Caco-2 (cell line): Measurements from ENCODE around the gene TMEM143. TPM values are rescaled to one million over a fixed set of nuclear protein-coding genes. Genes with fewer than 3 reads are reported as not detected.
A peak's percentile ranks its signal among the peaks of the same experiment; 100 is the strongest.

ENCODE experiments used
- BruUV-seq: library from RNA; stranded (reverse); fragments of 400-500 nt; replicated peaks from 2 replicates; lab custom pipeline; 2021; lab: Mats Ljungman, UMichigan
- CTCF ChIA-PET: fragments of 300-600 bp; sonication (Branson Sonifier 250); formaldehyde crosslinking; loops from one replicate; lab custom pipeline; 2022; ENCODE audit warnings: antibody characterized with exemption; lab: Charles Lee
- POLR2A ChIA-PET: fragments of 300-600 bp; sonication (Branson Sonifier 250); formaldehyde crosslinking; loops from one replicate; lab custom pipeline; 2022; ENCODE audit warnings: antibody characterized with exemption; lab: Charles Lee
- DNase-seq, 2 experiments: peaks; one replicate each; pipeline versions ENCODE4 v3.0.0 to v3.0.0-alpha.2; 2020 to 2022
- H3K27me3 ChIP-seq: replicated peaks from 2 replicates; pipeline ENCODE4 v1.6.0; 2011; ENCODE audit warnings: low read length; ENCODE audit not compliant: control insufficient read depth, insufficient read depth
- H3K36me3 ChIP-seq: 2 replicates; pipeline ENCODE4 v1.5.1; 2011; ENCODE audit warnings: low read length; ENCODE audit not compliant: control insufficient read depth, insufficient read depth
- H3K4me1 ChIP-seq: fragments of 250-450 bp; sonication (Bioruptor Pico); 2 replicates; pipeline ENCODE4 v1.5.1; 2020; ENCODE audit warnings: mild to moderate bottlenecking
- H3K4me3 ChIP-seq: 2 replicates; pipeline ENCODE4 v1.5.1; 2011; ENCODE audit warnings: low read depth, mild to moderate bottlenecking, control low read depth, low read length
- H3K9me3 ChIP-seq: fragments of 250-450 bp; sonication (Bioruptor Pico); 2 replicates; pipeline ENCODE4 v1.5.1; 2020; ENCODE audit warnings: mild to moderate bottlenecking, moderate library complexity
- H3K27ac Mint-ChIP-seq: one replicate; pipeline ENCODE4 v1.8.0; 2022; ENCODE audit warnings: mixed read lengths; ENCODE audit not compliant: unreplicated experiment
- H3K27me3 Mint-ChIP-seq: one replicate; pipeline ENCODE4 v1.8.0; 2022; ENCODE audit warnings: mixed read lengths; ENCODE audit not compliant: insufficient read depth, unreplicated experiment
- H3K36me3 Mint-ChIP-seq: one replicate; pipeline ENCODE4 v1.8.0; 2022; ENCODE audit warnings: mild to moderate bottlenecking, mixed read lengths; ENCODE audit not compliant: insufficient read depth, unreplicated experiment
- H3K4me1 Mint-ChIP-seq: one replicate; pipeline ENCODE4 v1.8.0; 2022; ENCODE audit warnings: low read depth, mixed read lengths; ENCODE audit not compliant: unreplicated experiment
- H3K4me3 Mint-ChIP-seq: one replicate; pipeline ENCODE4 v1.8.0; 2022; ENCODE audit warnings: mild to moderate bottlenecking, moderate library complexity, mixed read lengths; ENCODE audit not compliant: unreplicated experiment
- H3K9me3 Mint-ChIP-seq: one replicate; pipeline ENCODE4 v1.8.0; 2022; ENCODE audit warnings: mixed read lengths; ENCODE audit not compliant: unreplicated experiment
- CTCF ChIP-seq, 2 experiments: fragments of 200-600 bp in 1 of 2; IDR thresholded peaks; 1 replicate in 1 of 2; 2 replicates in 1 of 2; pipeline versions ENCODE4 v1.5.1 to v1.8.0; 2011 to 2022; ENCODE audit warnings: antibody characterized with exemption in 1 of 2, control low read depth in 1 of 2, inconsistent platforms in 1 of 2, low read depth in 1 of 2, low read length in 1 of 2, mild to moderate bottlenecking in 1 of 2, moderate library complexity in 1 of 2; ENCODE audit not compliant: insufficient read depth in 1 of 2, severe bottlenecking in 1 of 2, unreplicated experiment in 1 of 2
- intact Hi-C: fragments of 100-400 bp; cut with micrococcal nuclease; formaldehyde crosslinking; loops from one replicate; pipeline ENCODE4 v1.10.0; 2022; ENCODE audit not compliant: unreplicated experiment
- total RNA-seq: library from RNA; stranded (reverse); gene quantifications from 2 replicates; pipeline ENCODE4 v1.2.3, GENCODE V29; 2022

TMEM143 gene
- total RNA-seq, 1 experiment from 2014 or later = 24.4 TPM

- TSS peak; percentile 83 for BruUV-seq
- intact Hi-C loops = loop anchor here (1.0 to 5.0 kb wide), 4 partner anchors 11 to 123 kb away; partner anchors contain the start of genes GRWD1, KDELR1, SYNGR4 and TMEM143
- DNase-seq = peak; percentile 98 to 99
- Mint-ChIP-seq H3K36me3 (peaks cover 34% of the 10 kb centered on the region), H3K4me3 (peak overlapping the region; percentile 96), H3K4me1 (peaks cover 34% of the 10 kb centered on the region), H3K9me3 (no peaks in the 10 kb centered on the region), H3K27me3 (no peaks in the 10 kb centered on the region), H3K27ac (peak overlapping the region; percentile 95)
- peak in 1 of 2 experiments; percentile 15 for TF ChIP-seq CTCF (IDR thresholded peaks at IDR 0.05; ENCODE audit: insufficient read depth in 1 of 2, low read depth in 1 of 2, low read length in 1 of 2, severe bottlenecking in 1 of 2, unreplicated experiment in 1 of 2)
- Histone ChIP-seq H3K9me3 (no peaks in the 10 kb centered on the region), H3K4me1 (peaks cover 25% of the 10 kb centered on the region), H3K27me3 (no peaks in the 10 kb centered on the region), H3K4me3 (peak overlapping the region; percentile 93), H3K36me3 (no peaks in the 10 kb centered on the region)
- POLR2A ChIA-PET = interaction anchor here (0.6 to 1.3 kb wide), 9 partner anchors 11 to 152 kb away, joined by 3 to 6 read pairs (median 4); partner anchors contain the start of genes SYNGR4 and TMEM143
- CTCF ChIA-PET = interaction anchor here (0.5 to 4.0 kb wide), 18 partner anchors 8 to 392 kb away, joined by 3 to 76 read pairs (median 4); partner anchors contain the start of genes KDELR1, SYNGR4 and TMEM143
Observed at GRCh38 chr19:48321622-48322591, 41.8 kb downstream of the TMEM143 start.

- peak; percentile 96 to 99 for DNase-seq
Observed at GRCh38 chr19:48321372-48321621, 42.4 kb downstream of the TMEM143 start.

More at GRCh38 chr19:48321372-48321621, 42.4 kb downstream of the TMEM143 start:
- peaks cover 28% of the 10 kb centered on the region for H3K4me1 Mint-ChIP-seq
- CTCF ChIA-PET = interaction anchor here (0.5 to 4.0 kb wide), 19 partner anchors 9 to 393 kb away, joined by 3 to 76 read pairs (median 4); partner anchors contain the start of genes KDELR1, SYNGR4 and TMEM143
- Histone ChIP-seq H3K36me3 (no peaks in the 10 kb centered on the region), H3K27me3 (no peaks in the 10 kb centered on the region), H3K4me3 (peak overlapping the region; percentile 93), H3K9me3 (no peaks in the 10 kb centered on the region), H3K4me1 (peaks cover 25% of the 10 kb centered on the region)
- TF ChIP-seq CTCF (IDR thresholded peaks at IDR 0.05; ENCODE audit: insufficient read depth in 1 of 2, low read depth in 1 of 2, low read length in 1 of 2, severe bottlenecking in 1 of 2, unreplicated experiment in 1 of 2) = no peak
- BruUV-seq = no TSS peak
- POLR2A ChIA-PET = interaction anchor here (0.6 to 1.0 kb wide), 10 partner anchors 8 to 237 kb away, joined by 3 to 7 read pairs (median 4); partner anchors contain the start of genes SYNGR4 and TMEM143
- peak overlapping the region; percentile 95 for H3K27ac Mint-ChIP-seq
- no peaks in the 10 kb centered on the region for H3K9me3 Mint-ChIP-seq
- intact Hi-C loops = loop anchor here (1.0 to 5.0 kb wide), 4 partner anchors 12 to 124 kb away; partner anchors contain the start of genes GRWD1, KDELR1, SYNGR4 and TMEM143
- H3K4me3 Mint-ChIP-seq = peak overlapping the region; percentile 96
- H3K36me3 Mint-ChIP-seq = peaks cover 28% of the 10 kb centered on the region
- no peaks in the 10 kb centered on the region for H3K27me3 Mint-ChIP-seq
